Stimulated activated naive CD8-positive, alpha-beta T cell treated with anti-CD3 and anti-CD28 coated beads, Interleukin-15, amount 100 ng/mL, for 72 hours (primary cell): ENCODE measurements around the gene POLR1G.
A peak's percentile ranks its signal among the peaks of the same experiment; 100 is the strongest.
"Not testable (repeated sequence)": the region's sequence is repeated elsewhere in the genome, so short reads cannot be mapped to it uniquely, and the experiment has no call there.

Experiments used
- ATAC-seq: fragments of 150-1000 bp; cut with Tn5 transposase; 2 replicates; pipeline ENCODE4 v1.10.0; 2021; ENCODE audit warnings: mild to moderate bottlenecking, moderate library complexity
- DNase-seq, 2 donors: peaks; one replicate each; pipeline ENCODE4 v3.0.0; 2021 to 2022
- H3K27ac Mint-ChIP-seq, 2 donors: one replicate each; pipeline ENCODE4 v1.8.0; 2022; ENCODE audit warnings: mild to moderate bottlenecking in 2 of 2, mixed read lengths in 2 of 2, moderate library complexity in 2 of 2
- H3K27me3 Mint-ChIP-seq: one replicate; pipeline ENCODE4 v1.8.0; 2022; ENCODE audit warnings: mixed read lengths
- H3K4me1 Mint-ChIP-seq: one replicate; pipeline ENCODE4 v1.8.0; 2022; ENCODE audit warnings: mild to moderate bottlenecking, mixed read lengths
- H3K4me3 Mint-ChIP-seq, 2 donors: one replicate each; pipeline ENCODE4 v1.8.0; 2022; ENCODE audit warnings: mild to moderate bottlenecking in 2 of 2, mixed read lengths in 2 of 2, moderate library complexity in 1 of 2
- H3K9me3 Mint-ChIP-seq, 2 donors: one replicate each; pipeline ENCODE4 v1.8.0; 2022; ENCODE audit warnings: mixed read lengths in 2 of 2

Gene POLR1G

DNA sequence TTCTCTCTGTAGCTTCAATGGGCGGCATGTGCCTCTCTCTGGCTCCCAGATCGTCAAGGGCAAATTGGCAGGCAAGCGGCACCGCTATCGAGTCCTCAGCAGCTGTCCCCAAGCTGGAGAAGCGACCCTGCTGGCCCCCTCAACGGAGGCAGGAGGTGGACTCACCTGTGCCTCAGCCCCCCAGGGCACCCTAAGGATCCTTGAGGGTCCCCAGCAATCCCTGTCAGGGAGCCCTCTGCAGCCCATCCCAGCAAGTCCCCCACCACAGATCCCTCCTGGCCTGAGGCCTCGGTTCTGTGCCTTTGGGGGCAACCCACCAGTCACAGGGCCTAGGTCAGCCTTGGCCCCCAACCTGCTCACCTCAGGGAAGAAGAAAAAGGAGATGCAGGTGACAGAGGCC is 1.7 kb downstream of the POLR1G start:
- Mint-ChIP-seq H3K9me3 (no peaks in the 10 kb centered on the region), H3K4me3 (peak overlapping the region; percentile 46 to 66), H3K4me1 (peaks cover 65% of the 10 kb centered on the region), H3K27ac (no peak overlapping the region), H3K27me3 (peaks cover 21% of the 10 kb centered on the region)
- DNase-seq (no peak), ATAC-seq (no peak)

GRCh38 chr19:45408830-45409556 is 2.5 kb downstream of the POLR1G start:
- peaks cover 56% of the 10 kb centered on the region for H3K4me1 Mint-ChIP-seq
- H3K27ac Mint-ChIP-seq = peak overlapping the region in 1 of 2 donors; percentile 88
- ATAC-seq (no peak), DNase-seq (no peak)
- H3K4me3 Mint-ChIP-seq = no peak overlapping the region
- H3K9me3 Mint-ChIP-seq = no peaks in the 10 kb centered on the region
- peaks cover 12% of the 10 kb centered on the region for H3K27me3 Mint-ChIP-seq

DNA sequence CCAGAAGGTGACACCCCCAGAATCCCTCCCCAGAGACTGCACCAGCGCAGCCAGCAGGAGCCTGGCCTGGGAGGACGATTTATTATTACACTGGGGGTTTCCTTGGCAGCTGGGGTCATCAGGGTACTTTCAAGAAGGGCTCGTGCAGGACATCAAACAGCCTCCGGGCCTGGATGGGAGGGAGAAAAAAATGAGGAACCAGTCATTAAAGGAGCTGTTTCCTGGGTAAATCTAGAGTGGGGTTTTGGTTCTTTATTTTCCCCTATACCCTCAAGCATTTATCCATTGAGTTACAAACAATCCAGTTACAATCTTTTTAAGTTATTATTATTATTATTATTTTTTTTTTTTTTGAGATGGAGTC is 3.1 kb downstream of the POLR1G start:
- no peak overlapping the region for H3K4me3 Mint-ChIP-seq
- DNase-seq = no peak
- no peak overlapping the region for H3K27ac Mint-ChIP-seq
- no peak for ATAC-seq
- no peaks in the 10 kb centered on the region for H3K9me3 Mint-ChIP-seq
- peaks cover 51% of the 10 kb centered on the region for H3K4me1 Mint-ChIP-seq
- H3K27me3 Mint-ChIP-seq = peaks cover 7% of the 10 kb centered on the region

- H3K4me3 Mint-ChIP-seq, ATAC-seq, H3K27me3 Mint-ChIP-seq, DNase-seq, H3K27ac Mint-ChIP-seq, H3K9me3 Mint-ChIP-seq: not testable (repeated sequence)
- peaks cover 43% of the 10 kb centered on the region for H3K4me1 Mint-ChIP-seq
These were observed 3.9 kb downstream of the POLR1G start for GRCh38 chr19:45410330-45410729.

- H3K4me3 Mint-ChIP-seq = no peak overlapping the region
- peaks cover 27% of the 10 kb centered on the region for H3K4me1 Mint-ChIP-seq
- ATAC-seq (no peak), DNase-seq (no peak)
- peak overlapping the region; percentile 43 to 50 for H3K27ac Mint-ChIP-seq
- no peaks in the 10 kb centered on the region for H3K27me3 Mint-ChIP-seq
- H3K9me3 Mint-ChIP-seq = no peaks in the 10 kb centered on the region
These were observed 7.1 kb downstream of the POLR1G start for GRCh38 chr19:45413497-45413896.

- no peak overlapping the region for H3K4me3 Mint-ChIP-seq
- H3K27me3 Mint-ChIP-seq = no peaks in the 10 kb centered on the region
These were observed 8.0 kb downstream of the POLR1G start for GRCh38 chr19:45414468-45414867.

DNA sequence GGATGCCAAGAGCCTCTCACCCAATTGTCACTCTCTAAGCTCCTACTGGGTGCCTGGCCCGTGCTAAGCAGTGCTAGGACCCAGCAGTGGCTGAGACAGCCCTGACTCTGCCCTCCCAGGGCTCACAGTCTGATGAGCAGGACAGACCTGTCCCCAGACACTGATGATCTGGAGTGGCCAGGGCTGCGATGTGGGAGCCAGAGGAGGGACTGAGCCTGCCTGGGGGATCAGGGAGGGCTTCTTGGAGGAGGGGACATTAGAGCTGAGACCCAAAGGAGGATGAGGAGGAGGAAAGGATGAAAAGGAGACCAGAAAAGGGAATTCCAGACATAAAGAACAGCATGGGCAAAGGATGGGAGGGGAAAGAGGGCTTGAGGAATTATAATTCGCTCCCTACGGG is 10.7 kb downstream of the POLR1G start:
- ATAC-seq (no peak), DNase-seq (no peak)
- no peaks in the 10 kb centered on the region for H3K9me3 Mint-ChIP-seq
- peaks cover 44% of the 10 kb centered on the region for H3K4me1 Mint-ChIP-seq
- H3K27ac Mint-ChIP-seq = peak overlapping the region in 1 of 2 donors; percentile 59
- no peak overlapping the region for H3K4me3 Mint-ChIP-seq
- no peaks in the 10 kb centered on the region for H3K27me3 Mint-ChIP-seq

More at GRCh38 chr19:45414468-45414867, 8.0 kb downstream of the POLR1G start:
- no peak for ATAC-seq
- Mint-ChIP-seq H3K4me1 (peaks cover 27% of the 10 kb centered on the region), H3K9me3 (no peaks in the 10 kb centered on the region), H3K27ac (peak overlapping the region in 1 of 2 donors; percentile 36)
- no peak for DNase-seq

DNA sequence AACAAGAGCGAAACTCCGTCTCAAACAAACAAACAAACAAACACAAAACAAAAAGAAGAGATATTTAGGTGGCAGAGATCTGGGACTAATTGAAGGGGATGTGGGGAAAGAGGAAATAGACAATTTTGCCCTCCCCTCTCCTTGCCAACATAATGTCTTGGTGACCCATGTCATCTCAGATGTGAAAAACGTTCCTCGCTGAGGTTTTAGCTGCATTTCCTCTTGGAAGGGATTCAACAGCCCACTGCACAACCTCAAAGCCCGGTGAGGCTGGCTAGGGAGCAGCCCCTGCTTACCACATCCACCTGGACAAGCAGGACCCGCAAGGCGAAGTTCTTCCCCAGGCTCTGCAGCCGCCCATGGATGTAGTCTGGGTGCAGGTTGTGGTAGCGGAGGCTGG is 12.4 kb downstream of the POLR1G start:
- no peaks in the 10 kb centered on the region for H3K27me3 Mint-ChIP-seq
- peak overlapping the region in 1 of 2 donors; percentile 3 for H3K27ac Mint-ChIP-seq
- H3K4me3 Mint-ChIP-seq = no peak overlapping the region
- no peaks in the 10 kb centered on the region for H3K9me3 Mint-ChIP-seq
- ATAC-seq (no peak), DNase-seq (no peak)
- peaks cover 61% of the 10 kb centered on the region for H3K4me1 Mint-ChIP-seq

DNA sequence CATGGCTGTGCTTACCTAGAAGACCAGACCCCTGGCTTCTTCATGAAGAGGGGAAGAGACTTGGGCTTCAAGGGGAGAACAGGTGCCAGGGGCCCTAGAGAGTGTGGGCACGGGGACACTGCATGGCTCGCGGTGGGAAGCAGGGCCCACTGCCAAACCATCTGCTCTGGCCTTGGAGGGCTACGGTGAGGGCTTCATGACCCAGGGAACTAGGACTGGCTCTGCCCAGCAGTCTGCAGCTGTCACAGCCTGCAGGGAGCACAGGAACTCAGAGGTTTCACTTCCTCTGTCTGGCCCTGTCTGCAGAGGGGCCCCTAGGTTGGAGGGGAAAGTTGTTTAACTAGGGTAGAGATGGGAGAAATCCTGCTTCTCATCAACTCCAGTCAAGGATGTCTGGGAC is 13.0 kb downstream of the POLR1G start:
- peak overlapping the region in 1 of 2 donors; percentile 31 for H3K27ac Mint-ChIP-seq
- H3K9me3 Mint-ChIP-seq = no peaks in the 10 kb centered on the region
- no peaks in the 10 kb centered on the region for H3K27me3 Mint-ChIP-seq
- DNase-seq (no peak), ATAC-seq (no peak)
- peak overlapping the region; percentile 46 to 59 for H3K4me3 Mint-ChIP-seq
- peaks cover 67% of the 10 kb centered on the region for H3K4me1 Mint-ChIP-seq

GRCh38 chr19:45419895-45420294 is 13.5 kb downstream of the POLR1G start:
- no peak for DNase-seq
- no peaks in the 10 kb centered on the region for H3K27me3 Mint-ChIP-seq
- peak overlapping the region in 1 of 2 donors; percentile 59 for H3K4me3 Mint-ChIP-seq
- H3K9me3 Mint-ChIP-seq = no peaks in the 10 kb centered on the region
- peaks cover 72% of the 10 kb centered on the region for H3K4me1 Mint-ChIP-seq
- no peak overlapping the region for H3K27ac Mint-ChIP-seq
- ATAC-seq = no peak

DNA sequence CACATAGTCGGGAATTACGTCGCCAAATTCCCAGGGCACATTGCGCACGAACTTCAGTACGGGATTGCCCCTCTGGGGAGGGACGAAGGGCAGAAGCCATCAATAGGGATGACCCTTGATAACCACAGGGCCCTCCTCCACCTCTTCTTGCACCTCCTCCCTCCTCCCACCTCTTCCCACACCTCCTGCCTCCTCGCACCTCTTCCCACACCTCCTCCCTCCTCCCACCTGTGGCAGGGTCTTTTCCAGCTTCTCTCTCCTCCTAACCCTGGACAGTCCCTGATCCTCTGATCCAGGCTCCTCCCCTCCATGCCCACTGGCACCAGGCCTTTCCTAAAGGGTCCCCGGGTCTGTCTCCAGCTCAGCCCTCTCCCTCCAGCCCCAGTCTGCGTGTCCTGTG is 13.9 kb downstream of the POLR1G start:
- no peaks in the 10 kb centered on the region for H3K9me3 Mint-ChIP-seq
- peak overlapping the region in 1 of 2 donors; percentile 84 for H3K27ac Mint-ChIP-seq
- H3K4me1 Mint-ChIP-seq = peaks cover 72% of the 10 kb centered on the region
- H3K4me3 Mint-ChIP-seq = peak overlapping the region in 1 of 2 donors; percentile 39
- no peak for ATAC-seq
- DNase-seq = no peak
- no peaks in the 10 kb centered on the region for H3K27me3 Mint-ChIP-seq

GRCh38 chr19:45420871-45421270 is 14.4 kb downstream of the POLR1G start:
- H3K4me3 Mint-ChIP-seq = peak overlapping the region in 1 of 2 donors; percentile 18
- H3K27ac Mint-ChIP-seq = peak overlapping the region in 1 of 2 donors; percentile 20
- no peaks in the 10 kb centered on the region for H3K27me3 Mint-ChIP-seq
- no peaks in the 10 kb centered on the region for H3K9me3 Mint-ChIP-seq
- DNase-seq = no peak
- ATAC-seq = no peak
- H3K4me1 Mint-ChIP-seq = peaks cover 72% of the 10 kb centered on the region

- Mint-ChIP-seq H3K27ac (no peak overlapping the region), H3K9me3 (no peaks in the 10 kb centered on the region), H3K4me3 (peak overlapping the region in 1 of 2 donors; percentile 21), H3K4me1 (peaks cover 75% of the 10 kb centered on the region), H3K27me3 (no peaks in the 10 kb centered on the region)
- DNase-seq (no peak), ATAC-seq (no peak)
These were observed 15.6 kb downstream of the POLR1G start for GRCh38 chr19:45421947-45422498.

GRCh38 chr19:45423033-45423588 is 16.7 kb downstream of the POLR1G start:
- H3K4me3 Mint-ChIP-seq = peak overlapping the region; percentile 92 to 97
- H3K4me1 Mint-ChIP-seq = peaks cover 78% of the 10 kb centered on the region
- no peak for DNase-seq

DNA sequence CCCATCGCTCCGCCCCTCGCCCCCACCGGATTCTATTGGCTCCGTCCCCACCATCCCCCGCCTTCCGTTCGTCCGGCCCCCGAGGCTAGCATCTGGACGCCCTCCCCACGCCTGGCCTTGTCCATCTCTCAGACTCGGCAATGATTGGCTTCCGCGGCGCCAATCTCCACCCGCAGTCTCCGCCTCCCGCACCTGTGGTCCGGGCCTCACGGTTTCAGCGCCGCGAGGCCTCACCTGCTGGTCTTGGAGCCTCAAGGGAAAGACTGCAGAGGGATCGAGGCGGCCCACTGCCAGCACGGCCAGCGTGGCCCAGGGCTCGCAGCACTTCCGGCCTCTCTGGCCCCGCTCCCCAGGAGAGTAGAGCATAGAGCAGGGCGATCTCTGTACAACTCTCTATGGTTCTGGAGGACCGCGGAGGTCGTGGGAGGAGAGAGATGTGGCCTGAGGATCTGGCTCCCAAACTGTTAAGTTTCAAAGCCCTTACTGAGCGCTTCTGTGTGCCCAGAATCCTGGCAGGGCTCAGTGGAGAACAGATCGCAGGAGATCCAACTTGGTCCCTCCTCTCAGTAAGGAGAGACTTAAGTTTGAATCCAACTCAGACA is 17.2 kb downstream of the POLR1G start, which contains the start of gene ERCC1:
TSS of gene ERCC1 (minus strand) at position 329 of the 602 bp plus-strand sequence. CDS start 543 bp downstream, outside the sequence.
- H3K27ac Mint-ChIP-seq = peak within 1 kb of the TSS; percentile 92 to 93
- DNase-seq (peak; percentile 78 to 88), ATAC-seq (peak; percentile 90)
- peaks cover 78% of the 10 kb centered on the region for H3K4me1 Mint-ChIP-seq
- no peaks in the 10 kb centered on the region for H3K9me3 Mint-ChIP-seq
- H3K4me3 Mint-ChIP-seq = peak within 1 kb of the TSS; percentile 92 to 97
- H3K27me3 Mint-ChIP-seq = peaks cover 7% of the 10 kb centered on the region

More at GRCh38 chr19:45423033-45423588, 16.7 kb downstream of the POLR1G start:
- Mint-ChIP-seq H3K27ac (peak overlapping the region; percentile 86 to 92), H3K27me3 (peaks cover 2% of the 10 kb centered on the region), H3K9me3 (no peaks in the 10 kb centered on the region)
- ATAC-seq = peak; percentile 77
